K562 (cell line): Measurements from ENCODE around the gene RAB31. TPM values are rescaled to one million over a fixed set of nuclear protein-coding genes. Genes with fewer than 3 reads are reported as not detected.

Experiments
- ARHGAP35 ChIP-seq: fragments of 450-650 bp; IDR thresholded peaks from 2 replicates; pipeline ENCODE4 v1.6.1; 2018; ENCODE audit not compliant: partially characterized antibody
- BRD4 ChIP-seq: fragments of 200-600 bp; sonication (generic); IDR thresholded peaks from 2 replicates; pipeline ENCODE4 v1.6.1; 2017; ENCODE audit warnings: inconsistent platforms
- CCNT2 ChIP-seq: IDR thresholded peaks from 2 replicates; pipeline ENCODE4 v1.6.1; 2011; ENCODE audit warnings: borderline replicate concordance, low read depth, mild to moderate bottlenecking, moderate library complexity, mixed read lengths, low read length; ENCODE audit not compliant: insufficient read length; ENCODE audit errors: extremely low read depth
- CEBPB ChIP-seq: fragments of 450-650 bp; IDR thresholded peaks from 2 replicates; pipeline ENCODE4 v1.6.1; 2016; ENCODE audit warnings: missing genetic modification characterization, missing compliant biosample characterization
- CHCHD3 ChIP-seq: fragments of 250-450 bp; sonication (Bioruptor Pico); IDR thresholded peaks from 2 replicates; pipeline ENCODE4 v2.1.2; 2022; ENCODE audit warnings: mild to moderate bottlenecking
- FOXM1 ChIP-seq, 2 experiments: fragments of 450-650 bp in 1 of 2; sonication (generic) in 1 of 2; formaldehyde crosslinking in 1 of 2; IDR thresholded peaks; 2 replicates each; pipeline versions ENCODE4 v1.6.1 to v1.9.0; 2017 to 2022; ENCODE audit warnings: low read depth in 2 of 2, mild to moderate bottlenecking in 2 of 2, missing genetic modification reagents in 1 of 2, moderate library complexity in 1 of 2
- HIVEP1 ChIP-seq: fragments of 250-450 bp; sonication (Bioruptor Pico); IDR thresholded peaks from 2 replicates; pipeline ENCODE4 v1.4.0; 2020; ENCODE audit warnings: mild to moderate bottlenecking
- HNRNPUL1 ChIP-seq: fragments of 200-400 bp; formaldehyde crosslinking; IDR thresholded peaks from 2 replicates; pipeline ENCODE4 v1.6.1; 2017; ENCODE audit warnings: low read length
- NELFE ChIP-seq: IDR thresholded peaks from 2 replicates; pipeline ENCODE4 v1.6.1; 2011; ENCODE audit warnings: mild to moderate bottlenecking; ENCODE audit not compliant: insufficient read depth, insufficient read length
- TEAD1 ChIP-seq, 2 experiments: fragments of 450-650 bp in 1 of 2; sonication (generic) in 1 of 2; formaldehyde crosslinking; IDR thresholded peaks; 2 replicates each; pipeline versions ENCODE4 v1.4.0 to v1.8.0; 2020 to 2022; ENCODE audit warnings: mild to moderate bottlenecking in 2 of 2, missing genetic modification reagents in 1 of 2
- ZBED1 ChIP-seq: IDR thresholded peaks from 2 replicates; pipeline ENCODE4 v1.6.1; 2014
- ZNF212 ChIP-seq: fragments of 450-650 bp; formaldehyde crosslinking; IDR thresholded peaks from 2 replicates; pipeline ENCODE4 v1.4.0; 2020; ENCODE audit warnings: mild to moderate bottlenecking
- ZNF431 ChIP-seq: sonication (generic); formaldehyde crosslinking; IDR thresholded peaks from 2 replicates; pipeline ENCODE4 v1.8.0; 2022; ENCODE audit warnings: mild to moderate bottlenecking, missing genetic modification reagents
- polyA plus RNA-seq, 8 experiments: library from polyadenylated mRNA; depleted of rRNA in 4 of 8; stranded (reverse) in 5 of 8; unstranded in 3 of 8; fragments of >200 nt; fragmentation: Nextera tagmentation in 2 of 8; fragmentation: Illumina TruSeq in 1 of 8; extraction: Ambion mirVana in 2 of 8; extraction: Trizol in 1 of 8; gene quantifications; 2 replicates each; pipeline versions ENCODE4 v1.2.1 to v1.2.3, GENCODE V29; 2011 to 2014; ENCODE audit warnings: inconsistent platforms in 1 of 8, missing spikeins in 1 of 8
- total RNA-seq, 7 experiments: library from RNA; depleted of rRNA in 6 of 7; stranded (reverse); fragments of >200 nt in 6 of 7; fragmentation: Illumina TruSeq in 2 of 7; extraction: Trizol in 2 of 7; gene quantifications; 2 replicates each; pipeline versions ENCODE4 v1.2.1 to v1.2.3, GENCODE V29; 2011 to 2021; ENCODE audit warnings: low replicate concordance in 1 of 7
- TF ChIP-seq, protein P1 (sequence below): fragments of 450-650 bp; formaldehyde crosslinking; conservative IDR thresholded peaks from 2 replicates; pipeline ENCODE4 v1.4.0; 2022; ENCODE audit warnings: mild to moderate bottlenecking, missing genetic modification characterization
- TF ChIP-seq, protein P2 (sequence below): fragments of 250-450 bp; sonication (Bioruptor Pico); IDR thresholded peaks from 2 replicates; pipeline ENCODE4 v1.4.0; 2020; ENCODE audit warnings: mild to moderate bottlenecking, moderate library complexity
- TF ChIP-seq, protein P3 (sequence below): fragments of 450-650 bp; IDR thresholded peaks from 2 replicates; pipeline ENCODE4 v1.6.1; 2016; ENCODE audit warnings: missing biosample characterization, missing genetic modification characterization
- TF ChIP-seq, protein P4 (sequence below): fragments of 250-450 bp; sonication (Bioruptor Pico); IDR thresholded peaks from 2 replicates; pipeline ENCODE4 v1.6.1; 2021; ENCODE audit warnings: mild to moderate bottlenecking

The RAB31 gene
- total and polyA plus RNA-seq, 9 of the 15 experiments (the other 6 are each of a cell fraction or from before 2014, with no cell fraction given), result 20.7 to 70.4 (median 41.3) TPM

DNA sequence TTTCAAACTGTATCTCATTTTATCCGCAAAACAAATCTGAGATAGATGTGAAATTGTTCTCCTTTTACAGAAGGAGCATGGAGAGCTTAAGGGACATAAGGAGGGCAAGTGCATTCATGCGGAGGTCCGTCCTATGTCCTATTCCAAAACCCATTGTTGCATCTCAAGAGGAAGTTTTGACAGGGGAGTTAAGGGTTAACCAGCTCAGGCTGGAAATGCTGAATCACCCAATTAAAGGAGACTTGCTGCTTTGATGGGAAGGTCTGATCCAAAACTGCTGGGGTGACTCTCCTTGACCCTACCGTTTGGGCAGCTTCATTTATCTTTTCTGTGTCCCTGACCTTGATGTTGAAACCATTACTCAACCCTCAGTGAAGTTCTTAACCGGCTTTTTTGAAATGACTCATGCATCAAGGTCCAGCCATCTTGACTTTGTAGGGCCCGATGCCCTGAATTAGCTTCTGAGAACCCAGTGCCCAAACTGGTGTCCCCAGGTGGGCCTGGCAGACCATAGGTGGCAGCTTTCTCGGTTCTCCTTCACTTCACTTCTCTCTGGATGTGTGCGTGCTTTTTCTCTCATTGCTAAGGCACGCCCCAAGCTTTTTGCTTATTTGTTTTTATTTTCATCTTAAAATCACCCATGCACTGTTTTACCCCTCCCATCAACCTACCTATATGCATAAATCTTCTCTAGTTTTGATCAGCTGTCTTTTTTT, 161.8 kb downstream of the RAB31 start (continued):
- TF ChIP-seq FOXM1 (IDR thresholded peaks at IDR 0.05; ENCODE audit: low read depth), result no peak
- no peak for TF ChIP-seq FOXM1 (CRISPR knock-in tag; IDR thresholded peaks at IDR 0.05; ENCODE audit: low read depth)
- peak; percentile 93 for TF ChIP-seq CCNT2
- TF ChIP-seq CEBPB (tag), result peak; percentile 98
- TF ChIP-seq ARHGAP35, result no peak
- TF ChIP-seq ZBED1, result no peak
- TF ChIP-seq, protein P1, sequence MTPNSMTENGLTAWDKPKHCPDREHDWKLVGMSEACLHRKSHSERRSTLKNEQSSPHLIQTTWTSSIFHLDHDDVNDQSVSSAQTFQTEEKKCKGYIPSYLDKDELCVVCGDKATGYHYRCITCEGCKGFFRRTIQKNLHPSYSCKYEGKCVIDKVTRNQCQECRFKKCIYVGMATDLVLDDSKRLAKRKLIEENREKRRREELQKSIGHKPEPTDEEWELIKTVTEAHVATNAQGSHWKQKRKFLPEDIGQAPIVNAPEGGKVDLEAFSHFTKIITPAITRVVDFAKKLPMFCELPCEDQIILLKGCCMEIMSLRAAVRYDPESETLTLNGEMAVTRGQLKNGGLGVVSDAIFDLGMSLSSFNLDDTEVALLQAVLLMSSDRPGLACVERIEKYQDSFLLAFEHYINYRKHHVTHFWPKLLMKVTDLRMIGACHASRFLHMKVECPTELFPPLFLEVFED, result no peak
- TF ChIP-seq, protein P2, sequence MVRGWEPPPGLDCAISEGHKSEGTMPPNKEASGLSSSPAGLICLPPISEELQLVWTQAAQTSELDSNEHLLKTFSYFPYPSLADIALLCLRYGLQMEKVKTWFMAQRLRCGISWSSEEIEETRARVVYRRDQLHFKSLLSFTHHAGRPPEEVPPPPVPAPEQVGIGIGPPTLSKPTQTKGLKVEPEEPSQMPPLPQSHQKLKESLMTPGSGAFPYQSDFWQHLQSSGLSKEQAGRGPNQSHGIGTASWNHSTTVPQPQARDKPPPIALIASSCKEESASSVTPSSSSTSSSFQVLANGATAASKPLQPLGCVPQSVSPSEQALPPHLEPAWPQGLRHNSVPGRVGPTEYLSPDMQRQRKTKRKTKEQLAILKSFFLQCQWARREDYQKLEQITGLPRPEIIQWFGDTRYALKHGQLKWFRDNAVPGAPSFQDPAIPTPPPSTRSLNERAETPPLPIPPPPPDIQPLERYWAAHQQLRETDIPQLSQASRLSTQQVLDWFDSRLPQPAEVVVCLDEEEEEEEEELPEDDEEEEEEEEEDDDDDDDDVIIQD (CRISPR knock-in tag), result 0 out of 2 replicates have a peak, but pooled peaks have one; percentile 8
- TF ChIP-seq BRD4, result peak; percentile 87; the same call in 1 of the 2 replicates
- no peak for TF ChIP-seq NELFE
- peak; percentile 9; the same call in 1 of the 2 replicates for TF ChIP-seq HIVEP1 (CRISPR knock-in tag)
- TF ChIP-seq, protein P3, sequence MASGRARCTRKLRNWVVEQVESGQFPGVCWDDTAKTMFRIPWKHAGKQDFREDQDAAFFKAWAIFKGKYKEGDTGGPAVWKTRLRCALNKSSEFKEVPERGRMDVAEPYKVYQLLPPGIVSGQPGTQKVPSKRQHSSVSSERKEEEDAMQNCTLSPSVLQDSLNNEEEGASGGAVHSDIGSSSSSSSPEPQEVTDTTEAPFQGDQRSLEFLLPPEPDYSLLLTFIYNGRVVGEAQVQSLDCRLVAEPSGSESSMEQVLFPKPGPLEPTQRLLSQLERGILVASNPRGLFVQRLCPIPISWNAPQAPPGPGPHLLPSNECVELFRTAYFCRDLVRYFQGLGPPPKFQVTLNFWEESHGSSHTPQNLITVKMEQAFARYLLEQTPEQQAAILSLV (tag), result peak; percentile 79
- TF ChIP-seq HNRNPUL1, result no peak
- TF ChIP-seq ZNF212 (CRISPR knock-in tag), result no peak
- TF ChIP-seq CHCHD3 (CRISPR knock-in tag), result no peak
- TF ChIP-seq ZNF431 (CRISPR knock-in tag), result no peak
- peak; percentile 59 to 73; a peak in 3 of 4 replicates for TF ChIP-seq TEAD1 (CRISPR knock-in tag; IDR thresholded peaks at IDR 0.05)
- TF ChIP-seq, protein P4, sequence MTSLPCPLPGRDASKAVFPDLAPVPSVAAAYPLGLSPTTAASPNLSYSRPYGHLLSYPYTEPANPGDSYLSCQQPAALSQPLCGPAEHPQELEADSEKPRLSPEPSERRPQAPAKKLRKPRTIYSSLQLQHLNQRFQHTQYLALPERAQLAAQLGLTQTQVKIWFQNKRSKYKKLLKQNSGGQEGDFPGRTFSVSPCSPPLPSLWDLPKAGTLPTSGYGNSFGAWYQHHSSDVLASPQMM (CRISPR knock-in tag), result no peak
